ENCODE results near the gene NRXN2. TPM values are rescaled to one million over a fixed set of nuclear protein-coding genes. Genes with fewer than 3 reads are reported as not detected.

Gene NRXN2
- total and polyA plus RNA-seq, 10 of the 15 experiments (the other 5 are each of a cell fraction or from before 2014, with no cell fraction given) = 0.03 to 1.4 (median 0.23) TPM

DNA sequence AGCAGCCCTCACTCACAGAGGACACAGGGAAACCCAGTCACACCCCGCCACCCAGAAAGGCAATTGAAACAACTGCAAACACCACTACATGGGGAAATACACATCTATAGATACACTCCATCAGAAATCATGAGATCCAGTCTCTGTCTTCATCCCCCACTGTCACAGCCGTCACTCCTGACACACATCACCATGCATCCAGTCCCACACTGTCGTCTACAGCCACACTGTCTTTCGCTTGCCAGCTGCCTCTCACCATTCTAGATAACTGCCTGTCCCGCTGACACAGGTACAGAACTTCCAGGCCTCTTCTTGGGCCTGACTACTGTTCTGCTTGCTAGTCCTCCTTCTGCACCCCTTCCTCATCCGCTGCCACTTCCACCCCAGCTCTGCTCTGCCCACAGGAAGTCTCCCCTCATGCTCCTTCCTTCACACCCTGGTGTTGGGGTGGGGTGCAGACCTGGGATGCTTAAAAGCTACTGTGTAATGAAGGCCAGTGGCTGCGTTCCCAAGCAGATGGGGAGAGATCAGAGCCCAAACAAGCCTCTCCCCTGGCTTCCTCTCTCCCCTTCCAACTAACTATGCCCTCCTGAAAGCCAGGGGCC lies 89.3 kb downstream of the NRXN2 start:
- in situ Hi-C loops (cut with MboI) = no loop called here

GRCh38 chr11:64632654-64633053 lies 90.3 kb downstream of the NRXN2 start:
- Histone ChIP-seq H3K4me2 (ENCODE audit: control insufficient read depth, insufficient read depth) (no peak overlapping the region), H3K79me2 (ENCODE audit: control insufficient read depth, insufficient read depth, low read length) (no peaks in the 10 kb centered on the region), H4K20me1 (ENCODE audit: control insufficient read depth, insufficient read depth) (no peaks in the 10 kb centered on the region), H3K27ac (ENCODE audit: control insufficient read depth, insufficient read depth) (no peak overlapping the region), H3K9me3 (replicated peaks; ENCODE audit: control insufficient read depth, insufficient read depth, low read length) (no peaks in the 10 kb centered on the region), H3K4me3 (no peak overlapping the region), H3K9ac (ENCODE audit: control insufficient read depth, insufficient read depth, low read length) (no peak overlapping the region), H3K4me1 (ENCODE audit: control insufficient read depth, insufficient read depth, low read length) (peaks cover 3% of the 10 kb centered on the region; the same call in 1 of the 2 replicates), H2AFZ (ENCODE audit: control insufficient read depth, low read depth, low read length) (no peak overlapping the region), H3K36me3 (ENCODE audit: control insufficient read depth in 2 of 2, insufficient read depth in 2 of 2, low read length in 1 of 2) (no peaks in the 10 kb centered on the region), H3K27me3 (replicated peaks in 1 of 2; ENCODE audit: control insufficient read depth in 2 of 2, insufficient read depth in 2 of 2, low read length in 1 of 2) (peaks cover 0 to 6% of the 10 kb centered on the region in 2 experiments; a peak in 1 of 4 replicates)
- FAIRE-seq = no peak
- ChIA-PET POLR2A (no interaction called here), RAD21 (ENCODE audit: unreplicated experiment) (no interaction called here), CTCF (interaction anchor here (0.7 kb wide), 1 partner anchor 18 kb away, joined by 3 read pairs; no protein-coding TSS in a partner anchor), SMC1A (ENCODE audit: uncharacterized antibody, unreplicated experiment) (interaction anchor here (1.2 kb wide), 1 partner anchor 23 kb away, joined by 3 read pairs; no protein-coding TSS in a partner anchor)
- in situ Hi-C loops (cut with MboI) = no loop called here
- DNase-seq (ENCODE audit: low read depth, low spot score) = no peak
- WGBS (ENCODE audit: insufficient coverage, insufficient replicate concordance, low lambda C conversion rate, missing lambda C conversion rate) = 51% methylated on average over 10 of the region's 10 CpGs
- no peak for TF ChIP-seq ASH2L (IDR thresholded peaks at IDR 0.05; ENCODE audit: borderline replicate concordance, low read depth)
- TF ChIP-seq POLR2A (IDR thresholded peaks at IDR 0.05; ENCODE audit: low read depth, low read length) = no peak
- no peak for TF ChIP-seq TCF7 (IDR thresholded peaks at IDR 0.05; ENCODE audit: borderline replicate concordance)
- TF ChIP-seq SP1 (IDR thresholded peaks at IDR 0.05; ENCODE audit: low read depth, low read length) = no peak
- TF ChIP-seq SREBF1 (IDR thresholded peaks at IDR 0.05; ENCODE audit: low read length) = no peak
- TF ChIP-seq NBN (IDR thresholded peaks at IDR 0.05) = no peak
- no peak for TF ChIP-seq SMC3 (IDR thresholded peaks at IDR 0.05; ENCODE audit: borderline replicate concordance, low read length)
- no peak for TF ChIP-seq CREM (IDR thresholded peaks at IDR 0.05; ENCODE audit: low read depth)
- TF ChIP-seq MEF2A (IDR thresholded peaks at IDR 0.05; ENCODE audit: insufficient read depth, low read depth, low read length) = no peak
- no peak for TF ChIP-seq YY1 (IDR thresholded peaks at IDR 0.05; ENCODE audit: low read depth, low read length)
- no peak for ATAC-seq
- intact Hi-C loops (cut with micrococcal nuclease; ENCODE audit: unreplicated experiment) = no loop called here
- BruUV-seq (replicated peaks) = no TSS peak

More for the DNA sequence above, 89.3 kb downstream of the NRXN2 start:
- Histone ChIP-seq H3K27ac (ENCODE audit: control insufficient read depth, insufficient read depth) (no peak overlapping the region), H3K79me2 (ENCODE audit: control insufficient read depth, insufficient read depth, low read length) (no peaks in the 10 kb centered on the region), H3K36me3 (ENCODE audit: control insufficient read depth in 2 of 2, insufficient read depth in 2 of 2, low read length in 1 of 2) (no peaks in the 10 kb centered on the region), H3K27me3 (replicated peaks in 1 of 2; ENCODE audit: control insufficient read depth in 2 of 2, insufficient read depth in 2 of 2, low read length in 1 of 2) (peaks cover 0 to 8% of the 10 kb centered on the region in 2 experiments; a peak in 1 of 4 replicates), H4K20me1 (ENCODE audit: control insufficient read depth, insufficient read depth) (no peaks in the 10 kb centered on the region), H3K4me3 (no peak overlapping the region), H2AFZ (ENCODE audit: control insufficient read depth, low read depth, low read length) (no peak overlapping the region), H3K9ac (ENCODE audit: control insufficient read depth, insufficient read depth, low read length) (no peak overlapping the region), H3K4me1 (ENCODE audit: control insufficient read depth, insufficient read depth, low read length) (peaks cover 3% of the 10 kb centered on the region; the same call in 1 of the 2 replicates), H3K4me2 (ENCODE audit: control insufficient read depth, insufficient read depth) (no peak overlapping the region), H3K9me3 (replicated peaks; ENCODE audit: control insufficient read depth, insufficient read depth, low read length) (no peaks in the 10 kb centered on the region)
- FAIRE-seq (no peak), DNase-seq (ENCODE audit: low read depth, low spot score) (no peak), ATAC-seq (no peak)
- 23% methylated on average over 7 of the region's 7 CpGs for WGBS (ENCODE audit: insufficient coverage, insufficient replicate concordance, low lambda C conversion rate, missing lambda C conversion rate)
- RAD21 ChIA-PET (ENCODE audit: unreplicated experiment) = no interaction called here
- SMC1A ChIA-PET (ENCODE audit: uncharacterized antibody, unreplicated experiment) = interaction anchor here (1.1 kb wide), 1 partner anchor 18 kb away, joined by 3 read pairs; no protein-coding TSS in a partner anchor
- no peak for TF ChIP-seq POLR2A (IDR thresholded peaks at IDR 0.05; ENCODE audit: low read depth, low read length)
- no peak for TF ChIP-seq CEBPB (IDR thresholded peaks at IDR 0.05; ENCODE audit: borderline replicate concordance in 1 of 2, low read depth in 2 of 2, low read length in 2 of 2)
- intact Hi-C loops (cut with micrococcal nuclease; ENCODE audit: unreplicated experiment) = no loop called here
- CTCF ChIA-PET = interaction anchor here (0.7 kb wide), 1 partner anchor 13 kb away, joined by 3 read pairs; no protein-coding TSS in a partner anchor
- no TSS peak for BruUV-seq (replicated peaks)
- POLR2A ChIA-PET = no interaction called here
